Stimulated activated CD4-positive, alpha-beta T cell treated with anti-CD3 and anti-CD28 coated beads, Interleukin-1b, Interleukin-23, amount 100 ng/mL, for 24 hours (primary cell): ENCODE results near the gene TET3.

Experiments used
- DNase-seq, 4 experiments: peaks; one replicate each; pipeline ENCODE4 v3.0.0-alpha.2; 2020; ENCODE audit warnings: low read depth in 4 of 4, low spot score in 1 of 4

Gene TET3

GRCh38 chr2:73987109-73987947 lies 2.6 kb downstream of the TET3 start:
- DNase-seq: no peak

GRCh38 chr2:73987948-73988700 lies 3.4 kb downstream of the TET3 start:
- no peak for DNase-seq

GRCh38 chr2:73989972-73990371 lies 5.3 kb downstream of the TET3 start:
- no peak for DNase-seq

GRCh38 chr2:73990531-73990930 lies 5.8 kb downstream of the TET3 start:
- no peak for DNase-seq

GRCh38 chr2:73992036-73992435 lies 7.3 kb downstream of the TET3 start:
- DNase-seq: no peak

- DNase-seq: no peak
Observed at GRCh38 chr2:73993376-73993775, 8.7 kb downstream of the TET3 start.

- DNase-seq: no peak
Observed at GRCh38 chr2:73993778-73994177, 9.1 kb downstream of the TET3 start.

- DNase-seq: no peak
Observed at GRCh38 chr2:73994178-73994831, 9.6 kb downstream of the TET3 start.

GRCh38 chr2:73995810-73996209 lies 11.1 kb downstream of the TET3 start:
- no peak for DNase-seq

- DNase-seq: no peak
Observed at GRCh38 chr2:73997813-73998212, 13.1 kb downstream of the TET3 start.

- no peak for DNase-seq
Observed at GRCh38 chr2:73998451-73998850, 13.7 kb downstream of the TET3 start.

GRCh38 chr2:73998933-73999332 lies 14.2 kb downstream of the TET3 start:
- DNase-seq: no peak

- no peak for DNase-seq
Observed at GRCh38 chr2:73999881-74000597, 15.3 kb downstream of the TET3 start.

GRCh38 chr2:74000666-74001065 lies 16.0 kb downstream of the TET3 start:
- DNase-seq: no peak

- no peak for DNase-seq
Observed at GRCh38 chr2:74001121-74001520, 16.4 kb downstream of the TET3 start.

GRCh38 chr2:74001781-74002504 lies 17.2 kb downstream of the TET3 start:
- no peak for DNase-seq

GRCh38 chr2:74002505-74003421 lies 18.1 kb downstream of the TET3 start:
- DNase-seq: peak in 3 of 4 experiments; percentile 30 to 77 (median 65)

GRCh38 chr2:74003494-74004211 lies 18.9 kb downstream of the TET3 start:
- no peak for DNase-seq
